SIG-M5 treated with dmso at 0.1 percent for 504 hours (cell line): ENCODE results near the gene UFD1.
A peak's percentile ranks its signal among the peaks of the same experiment; 100 is the strongest.

ENCODE experiments used
- DNase-seq: peaks from one replicate; lab custom pipeline; 2025; ENCODE audit not compliant: unreplicated experiment; lab: John Stamatoyannopoulos, UW

UFD1 gene

GRCh38 chr22:19497245-19497644 lies 18.3 kb upstream of the UFD1 start:
- DNase-seq: no peak

GRCh38 chr22:19496324-19496630 lies 17.3 kb upstream of the UFD1 start:
- no peak for DNase-seq

- no peak for DNase-seq
Measured at GRCh38 chr22:19495562-19496323, 16.8 kb upstream of the UFD1 start.

- no peak for DNase-seq
Measured at GRCh38 chr22:19494676-19495173, 15.7 kb upstream of the UFD1 start.

- no peak for DNase-seq
Measured at GRCh38 chr22:19494001-19494560, 15.1 kb upstream of the UFD1 start.

GRCh38 chr22:19492504-19493174 lies 13.6 kb upstream of the UFD1 start:
- no peak for DNase-seq

- DNase-seq: no peak
Measured at GRCh38 chr22:19490628-19491230, 11.7 kb upstream of the UFD1 start.

- no peak for DNase-seq
Measured at GRCh38 chr22:19488884-19489843, 10.2 kb upstream of the UFD1 start.

GRCh38 chr22:19488285-19488684 lies 9.3 kb upstream of the UFD1 start:
- DNase-seq: no peak

GRCh38 chr22:19483481-19484244 lies 4.7 kb upstream of the UFD1 start:
- DNase-seq: peak; percentile 28

GRCh38 chr22:19482297-19482696 lies 3.3 kb upstream of the UFD1 start:
- DNase-seq: no peak

GRCh38 chr22:19480789-19481188 lies 1.8 kb upstream of the UFD1 start:
- DNase-seq: peak; percentile 19

- no peak for DNase-seq
Measured at GRCh38 chr22:19480173-19480568, 1.2 kb upstream of the UFD1 start.

- DNase-seq: peak; percentile 99
Measured at GRCh38 chr22:19479355-19480172, 571 bp upstream of the UFD1 start, which contains the start of gene CDC45. CDC45 (plus strand) TSS chr22:19479920; CDS start chr22:19479969, 49 bp downstream.

GRCh38 chr22:19478045-19478900 lies 720 bp downstream of the UFD1 start:
- no peak for DNase-seq

- DNase-seq: no peak
Measured at GRCh38 chr22:19477321-19478044, 1.5 kb downstream of the UFD1 start.

- DNase-seq: no peak
Measured at GRCh38 chr22:19476023-19476422, 3.0 kb downstream of the UFD1 start.
